COLO829 (cell line): ENCODE results near the gene RHBDD3.

Experiments
- DNase-seq: peaks from one replicate; pipeline ENCODE4 v3.0.0; 2012; ENCODE audit warnings: low spot score

Gene RHBDD3

GRCh38 chr22:29218758-29219408, 48.9 kb downstream of the RHBDD3 start:
- DNase-seq = no peak

- DNase-seq = no peak
Measured at GRCh38 chr22:29217827-29218757, 49.7 kb downstream of the RHBDD3 start.

- DNase-seq = no peak
Measured at GRCh38 chr22:29216873-29217666, 50.7 kb downstream of the RHBDD3 start.

GRCh38 chr22:29216011-29216872, 51.5 kb downstream of the RHBDD3 start:
- DNase-seq = no peak

- no peak for DNase-seq
Measured at GRCh38 chr22:29215012-29215860, 52.5 kb downstream of the RHBDD3 start.

- DNase-seq = no peak
Measured at GRCh38 chr22:29214232-29214631, 53.5 kb downstream of the RHBDD3 start.

- DNase-seq = no peak
Measured at GRCh38 chr22:29213493-29213892, 54.3 kb downstream of the RHBDD3 start.

- DNase-seq = no peak
Measured at GRCh38 chr22:29212743-29213142, 55.0 kb downstream of the RHBDD3 start.

- no peak for DNase-seq
Measured at GRCh38 chr22:29211466-29211865, 56.3 kb downstream of the RHBDD3 start.

GRCh38 chr22:29211066-29211465, 56.7 kb downstream of the RHBDD3 start:
- no peak for DNase-seq
